T-cell (primary cell): Measurements from ENCODE around the gene CDIP1. TPM values are rescaled to one million over a fixed set of nuclear protein-coding genes. Genes with fewer than 3 reads are reported as not detected.

Experiments used
- ATAC-seq, 4 experiments: fragments of 200-7000 bp in 3 of 4; fragments of 150-1000 bp in 1 of 4; cut with Tn5 transposase; replicated peaks in 1 of 4; 1 replicate in 3 of 4; 2 replicates in 1 of 4; pipeline ENCODE4 v1.10.0; 2021; ENCODE audit warnings: moderate library complexity in 3 of 4, mild to moderate bottlenecking in 2 of 4, moderate number of reproducible peaks in 1 of 4
- CTCF ChIA-PET, 2 donors: fragments of 300-600 bp; sonication (Branson Sonifier 250); formaldehyde crosslinking; loops; one replicate each; lab custom pipeline; 2022; ENCODE audit warnings: antibody characterized with exemption in 2 of 2; lab: Charles Lee
- POLR2A ChIA-PET, 2 donors: fragments of 300-600 bp; sonication (Branson Sonifier 250); formaldehyde crosslinking; loops; one replicate each; lab custom pipeline; 2022; ENCODE audit warnings: antibody characterized with exemption in 2 of 2; lab: Charles Lee
- DNase-seq, 35 experiments: peaks; one replicate each; pipeline versions ENCODE4 v3.0.0 to v3.0.0-alpha.2; 2013 to 2023
- H3K27ac ChIP-seq: one replicate; pipeline ENCODE4 v1.5.1; 2013; ENCODE audit warnings: low read length
- H3K27me3 ChIP-seq, 2 experiments: replicated peaks in 1 of 2; 1 replicate in 1 of 2; 2 replicates in 1 of 2; pipeline versions ENCODE4 v1.6.1 to v1.7.0; 2013; ENCODE audit warnings: low read length in 1 of 2, mixed read lengths in 1 of 2; ENCODE audit not compliant: control insufficient read depth in 2 of 2, insufficient read depth in 2 of 2; ENCODE audit errors: extremely low read depth in 1 of 2
- H3K36me3 ChIP-seq, 2 donors: 1 replicate in 1 of 2; 2 replicates in 1 of 2; pipeline versions ENCODE4 v1.6.1 to v1.7.0; 2013; ENCODE audit warnings: low read length in 1 of 2; ENCODE audit not compliant: control insufficient read depth in 2 of 2, insufficient read depth in 1 of 2; ENCODE audit errors: extremely low read depth in 1 of 2
- H3K4me1 ChIP-seq, 2 experiments: 1 replicate in 1 of 2; 2 replicates in 1 of 2; pipeline versions ENCODE4 v1.6.1 to v1.7.0; 2013; ENCODE audit warnings: low read length in 2 of 2, mixed read lengths in 1 of 2; ENCODE audit not compliant: insufficient read depth in 2 of 2, control insufficient read depth in 1 of 2; ENCODE audit errors: extremely low read depth in 1 of 2
- H3K4me3 ChIP-seq, 2 donors: 1 replicate in 1 of 2; 2 replicates in 1 of 2; pipeline versions ENCODE4 v1.5.1 to v1.7.0; 2013; ENCODE audit warnings: mild to moderate bottlenecking in 2 of 2, low read length in 1 of 2, moderate library complexity in 1 of 2; ENCODE audit not compliant: control insufficient read depth in 1 of 2; ENCODE audit errors: extremely low read depth in 1 of 2
- H3K9me3 ChIP-seq: 2 replicates; pipeline ENCODE4 v1.7.0; 2013
- H3K27ac Mint-ChIP-seq, 2 donors: one replicate each; pipeline ENCODE4 v1.8.0; 2020 to 2021; ENCODE audit warnings: mild to moderate bottlenecking in 2 of 2, mixed read lengths in 2 of 2
- H3K27me3 Mint-ChIP-seq, 2 donors: one replicate each; pipeline ENCODE4 v1.8.0; 2021 to 2022; ENCODE audit warnings: mixed read lengths in 2 of 2
- H3K36me3 Mint-ChIP-seq: one replicate; pipeline ENCODE4 v1.8.0; 2021; ENCODE audit warnings: mixed read lengths
- H3K4me1 Mint-ChIP-seq, 3 donors: one replicate each; pipeline ENCODE4 v1.8.0; 2020 to 2022; ENCODE audit warnings: mixed read lengths in 3 of 3, mild to moderate bottlenecking in 1 of 3
- H3K4me3 Mint-ChIP-seq, 3 donors: one replicate each; pipeline ENCODE4 v1.8.0; 2020 to 2022; ENCODE audit warnings: mild to moderate bottlenecking in 3 of 3, mixed read lengths in 3 of 3, moderate library complexity in 3 of 3
- H3K9me3 Mint-ChIP-seq, 3 donors: one replicate each; pipeline ENCODE4 v1.8.0; 2020 to 2022; ENCODE audit warnings: mixed read lengths in 3 of 3
- WGBS: methylation state at CpG from one replicate; pipeline ENCODE4 v1.1.5; 2013; ENCODE audit warnings: missing lambda C conversion rate; ENCODE audit not compliant: insufficient coverage; 5-methylcytosine and 5-hydroxymethylcytosine counted together
- total RNA-seq, 35 experiments: library from RNA in 6 of 35; stranded (reverse) in 6 of 35; fragments of 120-200 nt in 1 of 35; gene quantifications; one replicate each; pipeline versions ENCODE4 v1.2.1 to v1.2.4 and lab custom pipeline; 2013 to 2026

The CDIP1 gene
- total RNA-seq, 5 donors from 2014 or later (not counting 1 experiment from before 2014, with no cell fraction given) = 28.6 to 31.3 (median 29.7) TPM

GRCh38 chr16:4536391-4537106, 2.0 kb downstream of the CDIP1 start:
- Mint-ChIP-seq H3K9me3 (peaks cover 3 to 5% (median 3%) of the 10 kb centered on the region in 3 donors), H3K36me3 (peaks cover 13% of the 10 kb centered on the region), H3K4me1 (peaks cover 48 to 62% (median 55%) of the 10 kb centered on the region in 3 donors), H3K27ac (peak overlapping the region; percentile 85 to 97), H3K27me3 (no peaks in the 10 kb centered on the region), H3K4me3 (peak overlapping the region; percentile 78 to 82 (median 78))
- ChIA-PET CTCF (interaction anchor here in 1 of 2 donors (0.5 to 0.9 kb wide), 4 partner anchors 19 to 120 kb away, joined by 3 to 7 read pairs (median 6); partner anchors contain the start of gene CORO7), POLR2A (interaction anchor here in 1 of 2 donors (0.7 to 1.0 kb wide), 2 partner anchors 13 to 47 kb away, joined by 3 to 4 read pairs; no protein-coding TSS in a partner anchor)
- Histone ChIP-seq H3K4me3 (no peak overlapping the region), H3K27me3 (peaks cover 0 to 2% of the 10 kb centered on the region in 2 experiments), H3K36me3 (peaks cover 4 to 13% of the 10 kb centered on the region in 2 donors), H3K27ac (peak overlapping the region; percentile 45), H3K9me3 (no peaks in the 10 kb centered on the region), H3K4me1 (peaks cover 29 to 41% of the 10 kb centered on the region in 2 experiments)
- DNase-seq (no peak), ATAC-seq (no peak)
- 92% methylated on average over 11 of the region's 15 CpGs for WGBS

GRCh38 chr16:4535627-4536108, 2.9 kb downstream of the CDIP1 start:
- Histone ChIP-seq H3K4me3 (no peak overlapping the region), H3K4me1 (peaks cover 29 to 41% of the 10 kb centered on the region in 2 experiments), H3K36me3 (peaks cover 6 to 13% of the 10 kb centered on the region in 2 donors), H3K27me3 (peaks cover 0 to 2% of the 10 kb centered on the region in 2 experiments), H3K9me3 (no peaks in the 10 kb centered on the region), H3K27ac (peak overlapping the region; percentile 45)
- peaks cover 13% of the 10 kb centered on the region for H3K36me3 Mint-ChIP-seq
- ChIA-PET POLR2A (no interaction called here), CTCF (interaction anchor here in 1 of 2 donors (0.8 to 0.9 kb wide), 3 partner anchors 21 to 119 kb away, joined by 3 to 7 read pairs (median 7); partner anchors contain the start of gene CORO7)
- H3K4me1 Mint-ChIP-seq = peaks cover 48 to 62% (median 55%) of the 10 kb centered on the region in 3 donors
- DNase-seq = no peak
- peak overlapping the region; percentile 92 to 97 for H3K27ac Mint-ChIP-seq
- H3K27me3 Mint-ChIP-seq = no peaks in the 10 kb centered on the region
- peaks cover 3 to 5% (median 3%) of the 10 kb centered on the region in 3 donors for H3K9me3 Mint-ChIP-seq
- WGBS = 50% methylated on average over 5 of the region's 7 CpGs
- no peak for ATAC-seq
- peak overlapping the region in 2 of 3 donors; percentile 9 to 58 for H3K4me3 Mint-ChIP-seq

- H3K4me1 Mint-ChIP-seq = peaks cover 59 to 70% (median 68%) of the 10 kb centered on the region in 3 donors
- peak in 2 of 4 experiments; percentile 18 to 43 for ATAC-seq
- ChIA-PET CTCF (interaction anchor here in 1 of 2 donors (0.6 to 0.7 kb wide), 2 partner anchors 8 to 54 kb away, joined by 4 to 5 read pairs; no protein-coding TSS in a partner anchor), POLR2A (interaction anchor here (0.7 kb wide), 2 partner anchors 200 to 459 kb away, joined by 3 to 8 read pairs; partner anchors contain the start of gene DNAAF8 (in 1 of the 2))
- Histone ChIP-seq H3K9me3 (no peaks in the 10 kb centered on the region), H3K27me3 (peaks cover 0 to 2% of the 10 kb centered on the region in 2 experiments), H3K4me1 (peaks cover 38 to 50% of the 10 kb centered on the region in 2 experiments), H3K4me3 (no peak overlapping the region), H3K27ac (peak overlapping the region; percentile 45), H3K36me3 (peaks cover 6 to 13% of the 10 kb centered on the region in 2 donors)
- H3K9me3 Mint-ChIP-seq = no peaks in the 10 kb centered on the region
- peak in 25 of 35 experiments; percentile 7 to 74 (median 40) for DNase-seq
- WGBS = 84% methylated on average over 9 of the region's 13 CpGs
- peaks cover 16% of the 10 kb centered on the region for H3K36me3 Mint-ChIP-seq
- H3K27me3 Mint-ChIP-seq = no peaks in the 10 kb centered on the region
- H3K27ac Mint-ChIP-seq = peak overlapping the region; percentile 92 to 97
- peak overlapping the region in 2 of 3 donors; percentile 47 to 58 for H3K4me3 Mint-ChIP-seq
These were observed 4.3 kb downstream of the CDIP1 start for GRCh38 chr16:4534151-4534790.

GRCh38 chr16:4533490-4533889, 5.1 kb downstream of the CDIP1 start:
- Histone ChIP-seq H3K4me1 (peaks cover 43 to 51% of the 10 kb centered on the region in 2 experiments), H3K9me3 (no peaks in the 10 kb centered on the region), H3K4me3 (no peak overlapping the region), H3K36me3 (peaks cover 6 to 13% of the 10 kb centered on the region in 2 donors), H3K27me3 (peaks cover 0 to 2% of the 10 kb centered on the region in 2 experiments), H3K27ac (no peak overlapping the region)
- 95% methylated on average over 4 of the region's 6 CpGs for WGBS
- Mint-ChIP-seq H3K9me3 (no peaks in the 10 kb centered on the region), H3K27ac (peak overlapping the region in 1 of 2 donors; percentile 97), H3K27me3 (no peaks in the 10 kb centered on the region), H3K4me3 (no peak overlapping the region), H3K4me1 (peaks cover 64 to 76% (median 71%) of the 10 kb centered on the region in 3 donors), H3K36me3 (peaks cover 17% of the 10 kb centered on the region)
- POLR2A ChIA-PET = no interaction called here
- CTCF ChIA-PET = no interaction called here
- DNase-seq = no peak
- ATAC-seq = no peak

- peaks cover 70 to 81% (median 76%) of the 10 kb centered on the region in 3 donors for H3K4me1 Mint-ChIP-seq
- ChIA-PET CTCF (interaction anchor here in 1 of 2 donors (0.6 kb wide), 1 partner anchor 263 kb away, joined by 6 read pairs; no protein-coding TSS in a partner anchor), POLR2A (no interaction called here)
- H3K9me3 ChIP-seq = no peaks in the 10 kb centered on the region
- H3K27ac ChIP-seq = no peak overlapping the region
- no peak for DNase-seq
- H3K4me3 ChIP-seq = no peak overlapping the region
- peaks cover 6 to 13% of the 10 kb centered on the region in 2 donors for H3K36me3 ChIP-seq
- no peak for ATAC-seq
- H3K27me3 Mint-ChIP-seq = no peaks in the 10 kb centered on the region
- H3K4me3 Mint-ChIP-seq = no peak overlapping the region
- H3K4me1 ChIP-seq = peaks cover 44 to 45% of the 10 kb centered on the region in 2 experiments
- peaks cover 17% of the 10 kb centered on the region for H3K36me3 Mint-ChIP-seq
- WGBS = 99% methylated on average over 9 of the region's 10 CpGs
- no peaks in the 10 kb centered on the region for H3K9me3 Mint-ChIP-seq
- peak overlapping the region; percentile 23 to 60 for H3K27ac Mint-ChIP-seq
- no peaks in the 10 kb centered on the region for H3K27me3 ChIP-seq
These were observed 6.3 kb downstream of the CDIP1 start for GRCh38 chr16:4532238-4532637.
